HEK293 (cell line): ENCODE measurements around the gene ESR2.

ENCODE experiments used
- CTCF ChIA-PET: fragments of 350-600 bp; formaldehyde crosslinking; extraction: SDS; loops from one replicate; lab custom pipeline; 2021; ENCODE audit warnings: antibody characterized with exemption; lab: Yijun Ruan, JAX
- POLR2A ChIA-PET: fragments of 300-600 bp; formaldehyde crosslinking; extraction: SDS; loops from one replicate; lab custom pipeline; 2020; ENCODE audit warnings: antibody characterized with exemption, inconsistent platforms; lab: Yijun Ruan, JAX
- H3K27ac ChIP-seq: fragments of 200-500 bp; sonication (Bioruptor generic); 2 replicates; pipeline ENCODE4 v1.5.1; 2014; ENCODE audit warnings: low read depth, low read length, control low read depth, inconsistent platforms; ENCODE audit errors: extremely low read depth
- H3K36me3 ChIP-seq, 2 experiments: fragments of 200-500 bp in 1 of 2; sonication (Bioruptor generic) in 1 of 2; 1 replicate in 1 of 2; 2 replicates in 1 of 2; pipeline ENCODE4 v1.5.1; 2014 to 2017; ENCODE audit warnings: inconsistent platforms in 2 of 2, low read length in 2 of 2; ENCODE audit not compliant: control insufficient read depth in 2 of 2, insufficient read depth in 1 of 2
- H3K4me1 ChIP-seq: fragments of 200-500 bp; sonication (Bioruptor generic); 2 replicates; pipeline ENCODE4 v1.5.1; 2014; ENCODE audit warnings: mild to moderate bottlenecking, low read length, inconsistent platforms; ENCODE audit not compliant: control insufficient read depth, insufficient read depth
- H3K4me3 ChIP-seq: 2 replicates; pipeline ENCODE4 v1.5.1; 2011; ENCODE audit warnings: low read depth, mild to moderate bottlenecking, control low read depth, low read length, moderate library complexity
- H3K9me3 ChIP-seq: fragments of 200-500 bp; sonication (Bioruptor generic); 2 replicates; pipeline ENCODE4 v1.5.1; 2014; ENCODE audit warnings: low read depth, low read length, inconsistent platforms; ENCODE audit not compliant: control insufficient read depth, insufficient read depth
- BCL11A ChIP-seq: fragments of 450-650 bp; formaldehyde crosslinking; IDR thresholded peaks from 2 replicates; pipeline ENCODE4 v1.5.1; 2016; ENCODE audit warnings: low read depth, missing biosample characterization, missing genetic modification characterization
- GLI2 ChIP-seq: fragments of 450-650 bp; formaldehyde crosslinking; IDR thresholded peaks from 2 replicates; pipeline ENCODE4; 2017; ENCODE audit warnings: missing biosample characterization, missing genetic modification characterization, low read depth, borderline replicate concordance
- GLIS2 ChIP-seq: fragments of 450-650 bp; formaldehyde crosslinking; IDR thresholded peaks from 2 replicates; pipeline ENCODE4 v1.5.1; 2016; ENCODE audit warnings: missing biosample characterization, missing genetic modification characterization
- OSR2 ChIP-seq: fragments of 450-650 bp; formaldehyde crosslinking; IDR thresholded peaks from 2 replicates; pipeline ENCODE4 v1.5.1; 2016; ENCODE audit warnings: missing biosample characterization, missing genetic modification characterization
- SETDB1 ChIP-seq: IDR thresholded peaks from one replicate; pipeline ENCODE4 v1.6.1; 2017; ENCODE audit warnings: mild to moderate bottlenecking, low read length, moderate library complexity, mixed read lengths; ENCODE audit not compliant: insufficient read length
- SP7 ChIP-seq: fragments of 450-650 bp; formaldehyde crosslinking; IDR thresholded peaks from 2 replicates; pipeline ENCODE4 v1.5.1; 2016; ENCODE audit warnings: missing biosample characterization, missing genetic modification characterization
- TCF7L2 ChIP-seq: IDR thresholded peaks from 2 replicates; pipeline ENCODE4 v1.6.1; 2011; ENCODE audit warnings: low read depth, mild to moderate bottlenecking, inconsistent platforms, low read length, moderate library complexity, borderline replicate concordance
- ZNF174 ChIP-seq: fragments of 450-650 bp; formaldehyde crosslinking; IDR thresholded peaks from 2 replicates; pipeline ENCODE4 v1.5.0; 2017; ENCODE audit warnings: missing biosample characterization, mild to moderate bottlenecking, missing genetic modification characterization
- ZNF274 ChIP-seq, 2 experiments: fragments of 200-500 bp in 1 of 2; fragments of 450-650 bp in 1 of 2; sonication (Bioruptor generic) in 1 of 2; formaldehyde crosslinking in 1 of 2; IDR thresholded peaks; 2 replicates each; pipeline versions ENCODE4 v1.5.1 to v1.6.1; 2014 to 2016; ENCODE audit warnings: borderline replicate concordance in 1 of 2, inconsistent platforms in 1 of 2, low read length in 1 of 2, missing biosample characterization in 1 of 2, missing genetic modification characterization in 1 of 2
- ZNF366 ChIP-seq: fragments of 450-650 bp; formaldehyde crosslinking; conservative IDR thresholded peaks from 2 replicates; pipeline ENCODE4 v1.5.1; 2016; ENCODE audit warnings: missing biosample characterization, missing genetic modification characterization
- ZNF501 ChIP-seq: fragments of 450-650 bp; formaldehyde crosslinking; IDR thresholded peaks from 2 replicates; pipeline ENCODE4 v1.5.1; 2016; ENCODE audit warnings: missing biosample characterization, missing genetic modification characterization
- ZNF558 ChIP-seq: fragments of 450-650 bp; formaldehyde crosslinking; IDR thresholded peaks from 2 replicates; pipeline ENCODE4 v1.5.1; 2016; ENCODE audit warnings: missing biosample characterization, missing genetic modification characterization
- ZNF621 ChIP-seq: fragments of 450-650 bp; formaldehyde crosslinking; IDR thresholded peaks from 2 replicates; pipeline ENCODE4 v1.5.1; 2017; ENCODE audit warnings: missing biosample characterization, missing genetic modification characterization
- ZNF626 ChIP-seq: fragments of 450-650 bp; sonication (Bioruptor Pico); formaldehyde crosslinking; IDR thresholded peaks from 2 replicates; pipeline ENCODE4 v1.5.1; 2018; ENCODE audit warnings: missing biosample characterization, missing genetic modification characterization, inconsistent platforms
- ZNF664 ChIP-seq: fragments of 450-650 bp; formaldehyde crosslinking; IDR thresholded peaks from 2 replicates; pipeline ENCODE4 v1.5.1; 2016; ENCODE audit warnings: missing biosample characterization, missing genetic modification characterization
- ZNF707 ChIP-seq: fragments of 450-650 bp; formaldehyde crosslinking; IDR thresholded peaks from 2 replicates; pipeline ENCODE4 v1.5.1; 2016; ENCODE audit warnings: missing biosample characterization, missing genetic modification characterization
- ZNF747 ChIP-seq: fragments of 450-650 bp; formaldehyde crosslinking; IDR thresholded peaks from 2 replicates; pipeline ENCODE4 v1.5.1; 2016; ENCODE audit warnings: missing biosample characterization, missing genetic modification characterization
- ZNF776 ChIP-seq: fragments of 450-650 bp; formaldehyde crosslinking; IDR thresholded peaks from 2 replicates; pipeline ENCODE4 v1.5.0; 2017; ENCODE audit warnings: missing biosample characterization, missing genetic modification characterization, borderline replicate concordance
- ZNF777 ChIP-seq: fragments of 450-650 bp; formaldehyde crosslinking; IDR thresholded peaks from 2 replicates; pipeline ENCODE4 v1.5.1; 2017; ENCODE audit warnings: missing biosample characterization, missing genetic modification characterization, borderline replicate concordance
- ZNF843 ChIP-seq: fragments of 450-650 bp; formaldehyde crosslinking; IDR thresholded peaks from 2 replicates; pipeline ENCODE4 v1.5.1; 2016; ENCODE audit warnings: missing biosample characterization, missing genetic modification characterization
- TF ChIP-seq, protein P1 (sequence below): fragments of 450-650 bp; formaldehyde crosslinking; IDR thresholded peaks from 2 replicates; pipeline ENCODE4 v1.5.1; 2016; ENCODE audit warnings: missing biosample characterization, missing genetic modification characterization
- TF ChIP-seq, protein P2 (sequence below): IDR thresholded peaks from 2 replicates; pipeline ENCODE4 v1.6.1; 2011; ENCODE audit warnings: mild to moderate bottlenecking, low read depth, low read length, borderline replicate concordance
- TF ChIP-seq, protein P3 (sequence below): fragments of 450-650 bp; formaldehyde crosslinking; IDR thresholded peaks from 2 replicates; pipeline ENCODE4 v1.5.1; 2016; ENCODE audit warnings: missing biosample characterization, missing genetic modification characterization
- TF ChIP-seq, protein P4 (sequence below): fragments of 450-650 bp; formaldehyde crosslinking; IDR thresholded peaks from 2 replicates; pipeline ENCODE4 v1.5.1; 2016; ENCODE audit warnings: missing biosample characterization, missing genetic modification characterization, borderline replicate concordance
- TF ChIP-seq, protein P5 (sequence below): fragments of 450-650 bp; formaldehyde crosslinking; IDR thresholded peaks from 2 replicates; pipeline ENCODE4 v1.5.1; 2016; ENCODE audit warnings: missing biosample characterization, missing genetic modification characterization
- TF ChIP-seq, protein P6 (sequence below): fragments of 450-650 bp; formaldehyde crosslinking; IDR thresholded peaks from 2 replicates; pipeline ENCODE4 v1.5.1; 2017; ENCODE audit warnings: missing biosample characterization, missing genetic modification characterization
- TF ChIP-seq, protein P7 (sequence below): fragments of 450-650 bp; formaldehyde crosslinking; IDR thresholded peaks from 2 replicates; pipeline ENCODE4 v1.5.1; 2017; ENCODE audit warnings: missing biosample characterization, missing genetic modification characterization

Gene ESR2

DNA sequence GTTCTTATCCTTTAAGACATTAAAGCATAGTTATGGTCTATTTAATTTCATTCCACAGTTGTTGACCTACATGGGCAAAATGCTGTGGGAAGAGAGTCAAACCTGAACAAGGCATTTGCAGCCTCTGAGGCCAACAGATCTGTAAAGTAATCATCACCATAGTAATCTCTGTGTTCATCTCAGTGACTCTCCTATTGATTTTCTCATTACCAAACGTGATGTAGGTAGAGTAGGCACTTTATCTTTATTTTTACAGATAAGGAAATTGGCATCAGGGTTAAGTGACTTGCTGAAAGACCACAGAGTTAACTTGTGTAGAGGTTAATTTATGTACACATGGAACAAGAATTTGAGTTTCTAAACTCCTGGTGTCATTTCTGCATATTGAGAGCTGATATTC, 203.0 kb downstream of the ESR2 start:
- Histone ChIP-seq H3K27ac (no peak overlapping the region), H3K4me1 (peaks cover 5% of the 10 kb centered on the region; the same call in 1 of the 2 replicates), H3K9me3 (no peaks in the 10 kb centered on the region), H3K36me3 (peaks cover 0 to 5% of the 10 kb centered on the region in 2 experiments), H3K4me3 (no peak overlapping the region)
- ChIA-PET CTCF (no interaction called here), POLR2A (interaction anchor here (0.6 kb wide), 1 partner anchor 694 kb away, joined by 3 read pairs; no protein-coding TSS in a partner anchor)
- TF ChIP-seq ZNF777 (tag by site-specific recombination) (no peak), GLIS2 (no peak), SETDB1 (no peak), TCF7L2 (peak; percentile 58; the same call in 1 of the 2 replicates), ZNF621 (tag by site-specific recombination) (no peak), ZNF843 (tag by site-specific recombination) (peak; percentile 37; the same call in 1 of the 2 replicates), ZNF776 (tag by site-specific recombination) (no peak), OSR2 (peak; percentile 43; the same call in 1 of the 2 replicates), BCL11A (tag by site-specific recombination) (no peak), ZNF501 (tag by site-specific recombination) (no peak), ZNF707 (tag by site-specific recombination) (no peak), GLI2 (no peak), ZNF747 (tag by site-specific recombination) (no peak), ZNF664 (tag by site-specific recombination) (no peak), ZNF274 (IDR thresholded peaks at IDR 0.05; ENCODE audit: low read length) (no peak), ZNF274 (tag by site-specific recombination; IDR thresholded peaks at IDR 0.05; ENCODE audit: borderline replicate concordance) (no peak), SP7 (no peak), ZNF366 (no peak), ZNF174 (tag by site-specific recombination) (no peak), ZNF626 (tag by site-specific recombination) (no peak), ZNF558 (tag by site-specific recombination) (no peak)
- TF ChIP-seq, protein P1, sequence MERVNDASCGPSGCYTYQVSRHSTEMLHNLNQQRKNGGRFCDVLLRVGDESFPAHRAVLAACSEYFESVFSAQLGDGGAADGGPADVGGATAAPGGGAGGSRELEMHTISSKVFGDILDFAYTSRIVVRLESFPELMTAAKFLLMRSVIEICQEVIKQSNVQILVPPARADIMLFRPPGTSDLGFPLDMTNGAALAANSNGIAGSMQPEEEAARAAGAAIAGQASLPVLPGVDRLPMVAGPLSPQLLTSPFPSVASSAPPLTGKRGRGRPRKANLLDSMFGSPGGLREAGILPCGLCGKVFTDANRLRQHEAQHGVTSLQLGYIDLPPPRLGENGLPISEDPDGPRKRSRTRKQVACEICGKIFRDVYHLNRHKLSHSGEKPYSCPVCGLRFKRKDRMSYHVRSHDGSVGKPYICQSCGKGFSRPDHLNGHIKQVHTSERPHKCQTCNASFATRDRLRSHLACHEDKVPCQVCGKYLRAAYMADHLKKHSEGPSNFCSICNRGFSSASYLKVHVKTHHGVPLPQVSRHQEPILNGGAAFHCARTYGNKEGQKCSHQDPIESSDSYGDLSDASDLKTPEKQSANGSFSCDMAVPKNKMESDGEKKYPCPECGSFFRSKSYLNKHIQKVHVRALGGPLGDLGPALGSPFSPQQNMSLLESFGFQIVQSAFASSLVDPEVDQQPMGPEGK (tag by site-specific recombination), result no peak
- TF ChIP-seq, protein P2, sequence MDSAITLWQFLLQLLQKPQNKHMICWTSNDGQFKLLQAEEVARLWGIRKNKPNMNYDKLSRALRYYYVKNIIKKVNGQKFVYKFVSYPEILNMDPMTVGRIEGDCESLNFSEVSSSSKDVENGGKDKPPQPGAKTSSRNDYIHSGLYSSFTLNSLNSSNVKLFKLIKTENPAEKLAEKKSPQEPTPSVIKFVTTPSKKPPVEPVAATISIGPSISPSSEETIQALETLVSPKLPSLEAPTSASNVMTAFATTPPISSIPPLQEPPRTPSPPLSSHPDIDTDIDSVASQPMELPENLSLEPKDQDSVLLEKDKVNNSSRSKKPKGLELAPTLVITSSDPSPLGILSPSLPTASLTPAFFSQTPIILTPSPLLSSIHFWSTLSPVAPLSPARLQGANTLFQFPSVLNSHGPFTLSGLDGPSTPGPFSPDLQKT, result no peak
- TF ChIP-seq, protein P3, sequence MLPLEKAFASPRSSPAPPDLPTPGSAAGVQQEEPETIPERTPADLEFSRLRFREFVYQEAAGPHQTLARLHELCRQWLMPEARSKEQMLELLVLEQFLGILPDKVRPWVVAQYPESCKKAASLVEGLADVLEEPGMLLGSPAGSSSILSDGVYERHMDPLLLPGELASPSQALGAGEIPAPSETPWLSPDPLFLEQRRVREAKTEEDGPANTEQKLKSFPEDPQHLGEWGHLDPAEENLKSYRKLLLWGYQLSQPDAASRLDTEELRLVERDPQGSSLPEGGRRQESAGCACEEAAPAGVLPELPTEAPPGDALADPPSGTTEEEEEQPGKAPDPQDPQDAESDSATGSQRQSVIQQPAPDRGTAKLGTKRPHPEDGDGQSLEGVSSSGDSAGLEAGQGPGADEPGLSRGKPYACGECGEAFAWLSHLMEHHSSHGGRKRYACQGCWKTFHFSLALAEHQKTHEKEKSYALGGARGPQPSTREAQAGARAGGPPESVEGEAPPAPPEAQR (tag by site-specific recombination), result no peak
- TF ChIP-seq, protein P4, sequence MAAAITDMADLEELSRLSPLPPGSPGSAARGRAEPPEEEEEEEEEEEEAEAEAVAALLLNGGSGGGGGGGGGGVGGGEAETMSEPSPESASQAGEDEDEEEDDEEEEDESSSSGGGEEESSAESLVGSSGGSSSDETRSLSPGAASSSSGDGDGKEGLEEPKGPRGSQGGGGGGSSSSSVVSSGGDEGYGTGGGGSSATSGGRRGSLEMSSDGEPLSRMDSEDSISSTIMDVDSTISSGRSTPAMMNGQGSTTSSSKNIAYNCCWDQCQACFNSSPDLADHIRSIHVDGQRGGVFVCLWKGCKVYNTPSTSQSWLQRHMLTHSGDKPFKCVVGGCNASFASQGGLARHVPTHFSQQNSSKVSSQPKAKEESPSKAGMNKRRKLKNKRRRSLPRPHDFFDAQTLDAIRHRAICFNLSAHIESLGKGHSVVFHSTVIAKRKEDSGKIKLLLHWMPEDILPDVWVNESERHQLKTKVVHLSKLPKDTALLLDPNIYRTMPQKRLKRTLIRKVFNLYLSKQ (tag by site-specific recombination), result no peak
- TF ChIP-seq, protein P5, sequence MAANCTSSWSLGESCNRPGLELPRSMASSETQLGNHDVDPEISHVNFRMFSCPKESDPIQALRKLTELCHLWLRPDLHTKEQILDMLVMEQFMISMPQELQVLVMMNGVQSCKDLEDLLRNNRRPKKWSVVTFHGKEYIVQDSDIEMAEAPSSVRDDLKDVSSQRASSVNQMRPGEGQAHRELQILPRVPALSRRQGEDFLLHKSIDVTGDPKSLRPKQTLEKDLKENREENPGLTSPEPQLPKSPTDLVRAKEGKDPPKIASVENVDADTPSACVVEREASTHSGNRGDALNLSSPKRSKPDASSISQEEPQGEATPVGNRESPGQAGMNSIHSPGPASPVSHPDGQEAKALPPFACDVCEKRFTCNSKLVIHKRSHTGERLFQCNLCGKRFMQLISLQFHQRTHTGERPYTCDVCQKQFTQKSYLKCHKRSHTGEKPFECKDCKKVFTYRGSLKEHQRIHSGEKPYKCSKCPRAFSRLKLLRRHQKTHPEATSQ (tag by site-specific recombination), result no peak
- TF ChIP-seq, protein P6, sequence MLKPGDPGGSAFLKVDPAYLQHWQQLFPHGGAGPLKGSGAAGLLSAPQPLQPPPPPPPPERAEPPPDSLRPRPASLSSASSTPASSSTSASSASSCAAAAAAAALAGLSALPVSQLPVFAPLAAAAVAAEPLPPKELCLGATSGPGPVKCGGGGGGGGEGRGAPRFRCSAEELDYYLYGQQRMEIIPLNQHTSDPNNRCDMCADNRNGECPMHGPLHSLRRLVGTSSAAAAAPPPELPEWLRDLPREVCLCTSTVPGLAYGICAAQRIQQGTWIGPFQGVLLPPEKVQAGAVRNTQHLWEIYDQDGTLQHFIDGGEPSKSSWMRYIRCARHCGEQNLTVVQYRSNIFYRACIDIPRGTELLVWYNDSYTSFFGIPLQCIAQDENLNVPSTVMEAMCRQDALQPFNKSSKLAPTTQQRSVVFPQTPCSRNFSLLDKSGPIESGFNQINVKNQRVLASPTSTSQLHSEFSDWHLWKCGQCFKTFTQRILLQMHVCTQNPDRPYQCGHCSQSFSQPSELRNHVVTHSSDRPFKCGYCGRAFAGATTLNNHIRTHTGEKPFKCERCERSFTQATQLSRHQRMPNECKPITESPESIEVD (tag by site-specific recombination), result 0 out of 2 replicates have a peak, but pooled peaks have one; percentile 14
- TF ChIP-seq, protein P7, sequence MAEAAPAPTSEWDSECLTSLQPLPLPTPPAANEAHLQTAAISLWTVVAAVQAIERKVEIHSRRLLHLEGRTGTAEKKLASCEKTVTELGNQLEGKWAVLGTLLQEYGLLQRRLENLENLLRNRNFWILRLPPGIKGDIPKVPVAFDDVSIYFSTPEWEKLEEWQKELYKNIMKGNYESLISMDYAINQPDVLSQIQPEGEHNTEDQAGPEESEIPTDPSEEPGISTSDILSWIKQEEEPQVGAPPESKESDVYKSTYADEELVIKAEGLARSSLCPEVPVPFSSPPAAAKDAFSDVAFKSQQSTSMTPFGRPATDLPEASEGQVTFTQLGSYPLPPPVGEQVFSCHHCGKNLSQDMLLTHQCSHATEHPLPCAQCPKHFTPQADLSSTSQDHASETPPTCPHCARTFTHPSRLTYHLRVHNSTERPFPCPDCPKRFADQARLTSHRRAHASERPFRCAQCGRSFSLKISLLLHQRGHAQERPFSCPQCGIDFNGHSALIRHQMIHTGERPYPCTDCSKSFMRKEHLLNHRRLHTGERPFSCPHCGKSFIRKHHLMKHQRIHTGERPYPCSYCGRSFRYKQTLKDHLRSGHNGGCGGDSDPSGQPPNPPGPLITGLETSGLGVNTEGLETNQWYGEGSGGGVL (tag by site-specific recombination), result no peak
